ENCODE results near the gene UGT1A7.
"Not testable (repeated sequence)": the region's sequence is repeated elsewhere in the genome, so short reads cannot be mapped to it uniquely, and the experiment has no call there.

The UGT1A7 gene

DNA sequence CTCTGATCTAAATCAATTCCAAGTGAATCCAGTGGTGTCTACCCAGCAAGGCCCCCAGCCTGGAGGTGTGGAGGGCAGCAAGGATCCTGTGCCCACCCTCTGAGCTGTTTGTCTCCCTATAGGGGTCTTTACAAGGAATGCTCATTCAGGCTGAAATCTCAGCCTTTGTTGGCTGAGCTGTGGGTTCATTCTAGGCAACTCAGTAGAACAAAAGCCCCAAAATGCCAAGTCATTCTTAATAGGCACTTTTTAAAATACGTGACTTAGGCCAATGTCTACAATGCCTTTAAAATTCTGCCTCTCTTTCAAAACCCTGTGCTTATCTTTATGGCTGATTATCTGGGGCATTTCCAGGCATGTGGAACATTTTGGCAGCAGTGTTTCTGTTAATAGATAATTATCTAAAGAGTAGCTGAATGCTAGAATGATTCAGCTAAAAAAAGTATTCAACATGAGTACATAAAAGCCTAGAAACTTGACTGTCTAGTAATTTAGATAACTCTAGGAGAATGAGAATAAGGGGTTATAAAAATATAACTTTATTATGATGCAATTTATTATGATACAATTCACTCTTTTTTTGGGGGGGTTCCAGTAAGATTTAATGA lies 18.4 kb downstream of the UGT1A7 start:
- Histone ChIP-seq H3K36me3 (replicated peaks) (no peaks in the 10 kb centered on the region), H3K27me3 (replicated peaks) (no peaks in the 10 kb centered on the region), H3K4me3 (ENCODE audit: low read depth, low read length) (no peak overlapping the region), H3K27ac (peak overlapping the region; percentile 53)
- TF ChIP-seq, protein P1, sequence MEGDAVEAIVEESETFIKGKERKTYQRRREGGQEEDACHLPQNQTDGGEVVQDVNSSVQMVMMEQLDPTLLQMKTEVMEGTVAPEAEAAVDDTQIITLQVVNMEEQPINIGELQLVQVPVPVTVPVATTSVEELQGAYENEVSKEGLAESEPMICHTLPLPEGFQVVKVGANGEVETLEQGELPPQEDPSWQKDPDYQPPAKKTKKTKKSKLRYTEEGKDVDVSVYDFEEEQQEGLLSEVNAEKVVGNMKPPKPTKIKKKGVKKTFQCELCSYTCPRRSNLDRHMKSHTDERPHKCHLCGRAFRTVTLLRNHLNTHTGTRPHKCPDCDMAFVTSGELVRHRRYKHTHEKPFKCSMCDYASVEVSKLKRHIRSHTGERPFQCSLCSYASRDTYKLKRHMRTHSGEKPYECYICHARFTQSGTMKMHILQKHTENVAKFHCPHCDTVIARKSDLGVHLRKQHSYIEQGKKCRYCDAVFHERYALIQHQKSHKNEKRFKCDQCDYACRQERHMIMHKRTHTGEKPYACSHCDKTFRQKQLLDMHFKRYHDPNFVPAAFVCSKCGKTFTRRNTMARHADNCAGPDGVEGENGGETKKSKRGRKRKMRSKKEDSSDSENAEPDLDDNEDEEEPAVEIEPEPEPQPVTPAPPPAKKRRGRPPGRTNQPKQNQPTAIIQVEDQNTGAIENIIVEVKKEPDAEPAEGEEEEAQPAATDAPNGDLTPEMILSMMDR (IDR thresholded peaks at IDR 0.05; ENCODE audit: low read depth, low read length, missing control alignments) = no peak
- in situ Hi-C loops (cut with HindIII; ENCODE audit: low pct_ligation_motif_present, low sequenced_read_pairs) = no loop called here
- peak; percentile 33 for DNase-seq

DNA sequence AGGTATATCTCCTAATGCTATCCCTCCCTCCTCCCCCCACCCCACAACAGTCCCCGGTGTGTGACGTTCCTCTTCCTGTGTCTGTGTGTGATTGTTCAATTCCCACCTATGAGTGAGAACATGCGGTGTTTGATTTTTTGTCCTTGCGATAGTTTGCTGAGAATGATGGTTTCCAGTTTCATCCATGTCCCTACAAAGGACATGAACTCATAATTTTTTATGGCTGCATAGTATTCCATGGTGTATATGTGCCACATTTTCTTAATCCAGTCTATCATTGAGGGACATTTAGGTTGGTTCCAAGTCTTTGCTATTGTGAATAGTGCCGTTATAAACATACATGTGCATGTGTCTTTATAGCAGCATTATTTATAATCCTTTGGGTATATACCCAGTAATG lies 19.1 kb downstream of the UGT1A7 start:
- H3K27me3 ChIP-seq (replicated peaks); H3K4me3 ChIP-seq (ENCODE audit: low read depth, low read length); H3K27ac ChIP-seq; DNase-seq; H3K36me3 ChIP-seq (replicated peaks); in situ Hi-C loops (cut with HindIII; ENCODE audit: low pct_ligation_motif_present, low sequenced_read_pairs): not testable (repeated sequence)

DNA sequence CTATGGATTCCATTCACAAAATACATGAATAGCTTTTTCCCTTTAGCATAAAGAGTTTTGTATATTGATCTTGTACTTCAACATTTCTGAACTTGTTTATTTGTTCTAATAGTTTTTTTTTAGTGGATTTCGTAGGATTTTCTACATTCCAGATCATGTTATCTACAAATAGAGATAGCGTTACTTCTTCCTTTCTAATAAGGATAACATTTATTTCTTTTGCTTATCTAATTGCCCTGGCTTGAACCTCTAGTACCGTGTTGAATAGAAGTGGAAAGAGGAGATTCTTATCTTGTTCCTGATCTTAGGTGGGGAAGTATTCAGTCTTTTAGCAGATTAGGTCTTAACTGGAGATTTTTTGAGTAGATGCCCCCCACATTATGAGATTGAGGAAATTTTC lies 20.5 kb downstream of the UGT1A7 start:
- Histone ChIP-seq H3K4me3 (ENCODE audit: low read depth, low read length) (no peak overlapping the region), H3K27me3 (replicated peaks) (no peaks in the 10 kb centered on the region), H3K27ac (no peak overlapping the region), H3K36me3 (replicated peaks) (no peaks in the 10 kb centered on the region)
- in situ Hi-C loops (cut with HindIII; ENCODE audit: low pct_ligation_motif_present, low sequenced_read_pairs) = no loop called here
- TF ChIP-seq, protein P1 (IDR thresholded peaks at IDR 0.05; ENCODE audit: low read depth, low read length, missing control alignments) = no peak
- DNase-seq = no peak

DNA sequence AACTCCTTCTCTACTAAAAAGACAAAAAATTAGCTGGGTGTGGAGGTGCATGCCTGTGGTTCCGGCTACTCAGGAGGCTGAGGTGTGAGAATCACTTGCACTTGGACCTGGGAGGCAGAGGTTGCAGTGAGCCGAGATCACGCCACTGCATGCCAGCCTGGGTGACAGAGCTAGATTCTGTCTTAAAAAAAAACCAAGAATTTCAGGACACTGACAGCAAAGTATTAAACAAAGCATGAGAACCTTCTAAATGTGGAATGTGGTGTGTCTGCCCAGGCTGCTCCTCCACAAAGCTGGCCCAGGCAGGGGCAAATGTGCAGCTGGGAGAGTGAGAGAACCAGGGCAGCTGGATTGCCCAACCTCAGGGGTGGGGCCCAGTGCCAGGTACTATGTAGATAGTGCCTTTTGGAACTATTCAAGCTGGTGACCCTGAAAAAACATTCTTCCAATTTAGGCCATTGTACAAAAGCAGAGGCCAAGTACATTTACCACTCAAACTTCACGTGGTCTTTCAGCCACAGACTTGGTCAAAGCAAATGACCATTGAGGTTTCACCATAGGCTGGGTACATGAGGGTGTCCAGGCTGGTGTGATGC lies 24.3 kb downstream of the UGT1A7 start:
- DNase-seq = no peak
- TF ChIP-seq, protein P1 (IDR thresholded peaks at IDR 0.05; ENCODE audit: low read depth, low read length, missing control alignments) = no peak
- in situ Hi-C loops (cut with HindIII; ENCODE audit: low pct_ligation_motif_present, low sequenced_read_pairs) = no loop called here
- Histone ChIP-seq H3K4me3 (ENCODE audit: low read depth, low read length) (no peak overlapping the region), H3K36me3 (replicated peaks) (no peaks in the 10 kb centered on the region), H3K27me3 (replicated peaks) (no peaks in the 10 kb centered on the region), H3K27ac (no peak overlapping the region)

DNA sequence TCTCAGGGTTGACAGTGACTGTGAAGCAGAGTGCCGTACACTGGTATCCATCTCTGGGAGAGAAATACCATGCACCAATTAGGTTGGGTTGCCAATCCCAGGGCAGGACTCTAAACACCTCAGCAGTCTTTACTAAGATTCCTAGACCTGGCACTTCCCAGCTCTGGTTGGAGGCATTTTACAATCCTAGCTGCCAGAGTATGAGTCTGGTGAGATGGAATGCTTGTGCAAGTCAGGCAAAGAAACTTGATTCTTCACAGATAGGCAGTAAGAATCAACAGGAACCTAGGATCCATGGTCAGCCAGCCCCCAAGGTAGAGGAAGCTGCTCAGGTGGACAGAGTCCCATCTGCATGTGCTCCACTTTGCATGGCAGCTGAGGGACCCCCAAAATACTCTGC lies 25.0 kb downstream of the UGT1A7 start:
- no peaks in the 10 kb centered on the region for H3K36me3 ChIP-seq (replicated peaks)
- H3K27me3 ChIP-seq (replicated peaks) = no peaks in the 10 kb centered on the region
- DNase-seq = peak; percentile 35
- in situ Hi-C loops (cut with HindIII; ENCODE audit: low pct_ligation_motif_present, low sequenced_read_pairs) = no loop called here
- no peak overlapping the region for H3K4me3 ChIP-seq (ENCODE audit: low read depth, low read length)
- H3K27ac ChIP-seq = no peak overlapping the region
- TF ChIP-seq, protein P1 (IDR thresholded peaks at IDR 0.05; ENCODE audit: low read depth, low read length, missing control alignments) = no peak

DNA sequence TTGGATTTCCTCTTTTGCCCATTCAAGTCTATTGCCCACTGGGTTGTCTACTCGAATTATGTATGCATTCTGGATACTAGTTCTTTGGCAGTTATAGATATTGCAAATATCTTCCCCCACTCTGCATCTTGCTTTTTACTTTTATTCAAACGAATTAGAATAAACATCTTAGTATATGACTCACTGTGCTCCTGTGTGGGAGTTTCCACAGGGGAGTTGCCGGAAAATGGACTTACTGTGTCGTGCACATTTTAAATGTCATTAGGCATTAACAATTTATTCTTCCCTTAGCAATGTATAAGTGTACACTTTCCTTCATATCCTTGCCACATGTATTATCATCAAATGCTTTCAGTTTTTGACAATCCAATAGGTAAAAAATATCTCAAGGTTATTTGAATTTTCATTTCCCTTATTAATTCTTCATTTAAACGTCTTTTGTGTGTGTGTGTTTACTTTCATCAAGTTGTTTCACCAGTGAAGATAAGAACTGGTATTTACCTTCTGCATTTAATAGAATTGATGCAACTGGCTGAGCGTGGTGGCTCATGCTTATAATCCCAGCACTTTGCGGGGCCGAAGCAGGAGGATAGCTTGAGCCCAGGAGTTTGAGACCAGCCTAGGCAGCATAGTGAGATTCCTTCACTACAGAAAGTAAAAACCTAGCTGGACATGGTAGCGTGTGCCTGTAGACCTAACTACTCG lies 26.4 kb downstream of the UGT1A7 start:
- in situ Hi-C loops (cut with HindIII; ENCODE audit: low pct_ligation_motif_present, low sequenced_read_pairs) = no loop called here
- peak; percentile 36 for DNase-seq
- no peaks in the 10 kb centered on the region for H3K27me3 ChIP-seq (replicated peaks)

More for the DNA sequence above, 26.4 kb downstream of the UGT1A7 start:
- Histone ChIP-seq H3K4me3 (ENCODE audit: low read depth, low read length) (no peak overlapping the region), H3K27ac (no peak overlapping the region), H3K36me3 (replicated peaks) (no peaks in the 10 kb centered on the region)
- TF ChIP-seq, protein P1 (IDR thresholded peaks at IDR 0.05; ENCODE audit: low read depth, low read length, missing control alignments) = no peak
